GM13976 (cell line): ENCODE data around the gene WDR33.
"Not testable (repeated sequence)": the region's sequence is repeated elsewhere in the genome, so short reads cannot be mapped to it uniquely, and the experiment has no call there.

Source experiments
- DNase-seq: peaks from one replicate; pipeline ENCODE4 v3.0.0; 2012; ENCODE audit warnings: low spot score
- CTCF ChIP-seq: IDR thresholded peaks from 2 replicates; pipeline ENCODE4 v1.5.1; 2012; ENCODE audit warnings: borderline replicate concordance, mild to moderate bottlenecking; ENCODE audit not compliant: insufficient read depth; ENCODE audit errors: extremely low read depth, missing control alignments, control extremely low read depth
- in situ Hi-C: fragments of 300-500 bp; cut with MboI; formaldehyde crosslinking; loops from one replicate; pipeline ENCODE4 v1.12.0; 2022; ENCODE audit warnings: low sequenced_read_pairs, mixed read lengths, inconsistent platforms; ENCODE audit not compliant: unreplicated experiment

The WDR33 gene

DNA sequence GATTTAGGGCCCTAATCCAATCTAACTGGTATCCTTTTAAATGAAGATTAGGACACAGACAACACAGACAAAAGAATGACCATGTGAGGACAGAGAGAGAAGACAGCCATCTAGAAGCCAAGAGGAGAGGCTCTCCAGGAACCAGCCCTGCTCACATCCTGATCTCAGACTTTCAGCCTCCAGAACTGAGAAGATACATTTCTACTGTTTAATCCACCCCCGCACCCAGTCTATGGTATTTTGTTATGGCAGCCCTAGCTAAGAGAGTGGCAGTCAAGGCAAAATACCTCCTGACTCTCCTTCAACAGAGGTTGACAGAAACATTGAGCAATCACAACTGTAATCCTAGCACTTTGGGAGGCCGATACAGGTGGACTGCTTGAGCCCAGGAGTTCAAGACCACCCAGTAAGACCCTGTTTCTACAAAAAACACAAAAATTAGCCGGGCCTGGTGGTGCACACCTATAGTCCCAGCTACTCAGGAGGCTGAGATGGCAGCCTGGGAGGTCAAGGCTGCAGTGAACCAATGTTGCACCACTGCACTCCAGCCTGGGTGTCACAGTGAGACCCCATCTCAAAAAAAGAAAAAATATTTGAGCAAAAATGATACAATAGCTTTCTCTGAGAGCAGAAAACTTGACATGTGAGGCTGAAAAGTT is 34.7 kb downstream of the WDR33 start:
- in situ Hi-C loops: no loop called here
- no peak for DNase-seq
- TF ChIP-seq CTCF: no peak

- in situ Hi-C loops: no loop called here
- no peak for DNase-seq
- TF ChIP-seq CTCF: no peak
Measured at GRCh38 chr2:127771756-127772155, 39.2 kb downstream of the WDR33 start.

- in situ Hi-C loops: no loop called here
- TF ChIP-seq CTCF: no peak
- DNase-seq: no peak
Measured at GRCh38 chr2:127770973-127771735, 39.8 kb downstream of the WDR33 start.

DNA sequence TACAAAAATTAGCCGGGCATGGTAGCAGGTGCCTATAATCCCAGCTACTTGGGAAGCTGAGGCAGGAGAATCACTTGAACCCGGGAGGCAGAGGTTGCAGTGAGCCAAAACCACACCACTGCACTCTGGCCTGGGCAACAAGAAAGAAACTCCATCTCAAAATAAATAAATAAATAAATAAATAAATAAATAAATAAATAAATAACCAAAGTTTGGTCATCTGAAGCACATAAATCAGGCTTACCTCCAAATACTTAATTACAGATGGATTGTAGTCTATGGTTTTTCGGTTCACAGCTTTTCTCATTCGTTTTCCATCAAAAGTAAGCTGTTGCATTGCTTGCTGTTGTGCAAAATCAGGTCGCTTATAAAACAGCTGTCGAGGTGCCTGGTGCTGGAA is 40.4 kb downstream of the WDR33 start:
- in situ Hi-C loops, DNase-seq: not testable (repeated sequence)

DNA sequence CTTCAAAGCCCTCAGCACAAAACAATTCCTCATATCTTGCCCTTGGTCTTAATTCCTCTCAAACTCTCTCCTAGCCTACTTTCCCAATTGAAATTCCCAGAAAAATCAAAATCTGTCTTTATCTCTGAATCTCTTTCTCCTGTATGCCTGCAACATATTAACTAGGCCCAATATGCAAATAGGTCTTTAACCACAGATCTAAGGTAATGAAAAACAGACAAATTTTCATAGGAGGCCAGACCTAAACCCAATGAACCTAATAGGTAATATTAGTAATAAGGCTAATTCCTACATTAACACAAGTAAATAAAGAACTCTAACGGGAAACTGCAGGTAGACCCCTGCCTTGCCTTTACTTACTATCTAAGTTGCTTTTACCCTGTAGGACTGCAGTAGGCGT is 41.4 kb downstream of the WDR33 start:
- TF ChIP-seq CTCF: no peak
- DNase-seq: no peak
- in situ Hi-C loops: no loop called here

GRCh38 chr2:127768775-127769479 is 42.0 kb downstream of the WDR33 start:
- TF ChIP-seq CTCF: no peak
- in situ Hi-C loops: no loop called here
- DNase-seq: no peak

DNA sequence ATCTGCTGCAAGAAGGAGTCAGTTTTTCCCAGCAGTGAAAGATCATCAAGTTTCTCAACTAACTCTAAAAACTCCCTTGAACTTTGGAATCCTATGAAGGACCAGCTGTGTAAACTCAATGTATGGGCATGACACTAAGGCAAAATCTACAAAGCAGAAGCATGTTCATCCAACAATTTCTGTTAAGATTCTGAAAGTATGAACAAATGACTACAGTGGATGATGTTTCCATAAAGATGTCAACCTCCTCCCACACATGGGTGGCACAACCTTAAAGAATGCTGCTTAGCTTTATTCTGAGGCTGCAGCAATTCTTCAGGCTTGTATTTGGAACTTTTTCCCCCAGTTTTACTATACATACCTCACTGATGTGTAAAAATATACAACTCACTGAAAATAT is 47.2 kb downstream of the WDR33 start:
- DNase-seq: no peak
- in situ Hi-C loops: no loop called here
- no peak for TF ChIP-seq CTCF
